Mesenchymal stem cell (in vitro differentiated cells and primary cell): ENCODE data around the gene ILDR1.

Source experiments
- DNase-seq: peaks from one replicate; pipeline ENCODE4 v3.0.0-alpha.2; 2013
- H2AFZ ChIP-seq: one replicate; pipeline ENCODE4 v1.6.1; 2013; ENCODE audit warnings: low read depth, mild to moderate bottlenecking, control low read depth, inconsistent platforms, low read length, moderate library complexity
- H2AK5ac ChIP-seq: 2 replicates; pipeline ENCODE4 v1.6.1; 2013; ENCODE audit warnings: low read length, moderate library complexity, mild to moderate bottlenecking, inconsistent platforms; ENCODE audit not compliant: severe bottlenecking
- H2BK120ac ChIP-seq: one replicate; pipeline ENCODE4 v1.6.1; 2013; ENCODE audit warnings: low read depth, mild to moderate bottlenecking, inconsistent platforms, low read length, moderate library complexity
- H2BK12ac ChIP-seq, 2 experiments: one replicate each; pipeline ENCODE4 v1.6.1; 2013; ENCODE audit warnings: inconsistent platforms in 2 of 2, low read length in 2 of 2, mild to moderate bottlenecking in 2 of 2, moderate library complexity in 2 of 2, control low read depth in 1 of 2
- H2BK15ac ChIP-seq: one replicate; pipeline ENCODE4 v1.6.1; 2013; ENCODE audit warnings: mild to moderate bottlenecking, low read depth, inconsistent platforms; ENCODE audit not compliant: poor library complexity, severe bottlenecking
- H2BK5ac ChIP-seq: 2 replicates; pipeline ENCODE4 v1.6.1; 2013; ENCODE audit warnings: low read depth, mild to moderate bottlenecking, low read length, control low read depth, inconsistent platforms; ENCODE audit not compliant: poor library complexity, severe bottlenecking
- H3K14ac ChIP-seq, 2 experiments: one replicate each; pipeline ENCODE4 v1.6.1; 2013; ENCODE audit warnings: inconsistent platforms in 2 of 2, low read length in 2 of 2, control low read depth in 1 of 2, mild to moderate bottlenecking in 1 of 2, moderate library complexity in 1 of 2
- H3K18ac ChIP-seq, 2 experiments: one replicate each; pipeline ENCODE4 v1.6.1; 2013; ENCODE audit warnings: inconsistent platforms in 2 of 2, low read length in 2 of 2, control low read depth in 1 of 2, low read depth in 1 of 2, mild to moderate bottlenecking in 1 of 2
- H3K23ac ChIP-seq, 2 experiments: one replicate each; pipeline ENCODE4 v1.6.1; 2013; ENCODE audit warnings: inconsistent platforms in 2 of 2, low read length in 2 of 2, mild to moderate bottlenecking in 2 of 2, moderate library complexity in 2 of 2, control low read depth in 1 of 2
- H3K27ac ChIP-seq: 2 replicates; pipeline ENCODE4 v1.5.1; 2013; ENCODE audit warnings: mild to moderate bottlenecking, moderate library complexity, low read length, control low read depth, inconsistent platforms; ENCODE audit not compliant: poor library complexity, severe bottlenecking
- H3K27me3 ChIP-seq, 2 experiments: 2 replicates each; pipeline versions ENCODE4 v1.6.1 to v1.7.0; 2013; ENCODE audit warnings: low read length in 2 of 2, mild to moderate bottlenecking in 2 of 2, moderate library complexity in 2 of 2, control low read depth in 1 of 2, inconsistent platforms in 1 of 2; ENCODE audit not compliant: control insufficient read depth in 1 of 2, insufficient read depth in 1 of 2
- H3K36me3 ChIP-seq, 2 experiments: 2 replicates each; pipeline versions ENCODE4 v1.6.1 to v1.7.0; 2013; ENCODE audit warnings: low read length in 2 of 2, control low read depth in 1 of 2, inconsistent platforms in 1 of 2, low read depth in 1 of 2, mild to moderate bottlenecking in 1 of 2; ENCODE audit not compliant: insufficient read depth in 2 of 2, control insufficient read depth in 1 of 2
- H3K4ac ChIP-seq, 2 experiments: one replicate each; pipeline ENCODE4 v1.6.1; 2013; ENCODE audit warnings: inconsistent platforms in 2 of 2, low read length in 2 of 2, mild to moderate bottlenecking in 2 of 2, moderate library complexity in 2 of 2, control low read depth in 1 of 2, low read depth in 1 of 2
- H3K4me1 ChIP-seq: 2 replicates; pipeline ENCODE4 v1.6.1; 2013; ENCODE audit warnings: low read depth, low read length, control low read depth; ENCODE audit not compliant: control insufficient read depth, insufficient read depth
- H3K4me2 ChIP-seq: 2 replicates; pipeline ENCODE4 v1.6.1; 2013; ENCODE audit warnings: low read length, mild to moderate bottlenecking, inconsistent platforms; ENCODE audit not compliant: poor library complexity, severe bottlenecking
- H3K4me3 ChIP-seq, 2 experiments: 2 replicates each; pipeline versions ENCODE4 v1.5.1 to v1.7.0; 2013; ENCODE audit warnings: low read length in 2 of 2, mild to moderate bottlenecking in 2 of 2, control low read depth in 1 of 2, low read depth in 1 of 2; ENCODE audit not compliant: insufficient read depth in 1 of 2
- H3K79me1 ChIP-seq: replicated peaks from 2 replicates; pipeline ENCODE4 v1.6.1; 2013; ENCODE audit warnings: mild to moderate bottlenecking, control low read depth, low read length, inconsistent platforms; ENCODE audit not compliant: poor library complexity, severe bottlenecking
- H3K9ac ChIP-seq: 2 replicates; pipeline ENCODE4 v1.7.0; 2013; ENCODE audit warnings: mild to moderate bottlenecking, low read length, moderate library complexity
- H3K9me3 ChIP-seq: 2 replicates; pipeline ENCODE4 v1.7.0; 2013; ENCODE audit warnings: mild to moderate bottlenecking, low read length; ENCODE audit not compliant: control insufficient read depth
- H4K8ac ChIP-seq: one replicate; pipeline ENCODE4 v1.6.1; 2013; ENCODE audit warnings: inconsistent platforms, mild to moderate bottlenecking, low read length, moderate library complexity
- H4K91ac ChIP-seq: one replicate; pipeline ENCODE4 v1.6.1; 2013; ENCODE audit warnings: mild to moderate bottlenecking, low read length, inconsistent platforms
- WGBS: methylation state at CpG from one replicate; pipeline ENCODE4 v1.1.7; 2013; ENCODE audit warnings: mixed read lengths; 5-methylcytosine and 5-hydroxymethylcytosine counted together

The ILDR1 gene

GRCh38 chr3:121996441-121996840, 25.6 kb downstream of the ILDR1 start:
- no peak overlapping the region for H2BK15ac ChIP-seq
- no peak overlapping the region for H3K18ac ChIP-seq
- peaks cover 11% of the 10 kb centered on the region for H3K4me1 ChIP-seq
- peaks cover 0 to 2% of the 10 kb centered on the region in 2 experiments for H3K27me3 ChIP-seq
- 88% methylated on average over 2 of the region's 2 CpGs for WGBS
- H4K8ac ChIP-seq = no peak overlapping the region
- H3K79me1 ChIP-seq = no peaks in the 10 kb centered on the region
- H3K9ac ChIP-seq = no peak overlapping the region
- no peak overlapping the region for H3K27ac ChIP-seq
- no peak overlapping the region for H2BK12ac ChIP-seq
- H2BK5ac ChIP-seq = no peak overlapping the region
- no peaks in the 10 kb centered on the region for H3K36me3 ChIP-seq
- no peak overlapping the region for H3K14ac ChIP-seq
- H2AFZ ChIP-seq = no peak overlapping the region
- no peak overlapping the region for H3K4me3 ChIP-seq
- DNase-seq = no peak
- H3K4ac ChIP-seq = no peak overlapping the region
- no peak overlapping the region for H3K23ac ChIP-seq
- no peak overlapping the region for H4K91ac ChIP-seq
- H3K4me2 ChIP-seq = no peak overlapping the region
- no peaks in the 10 kb centered on the region for H3K9me3 ChIP-seq
- no peak overlapping the region for H2AK5ac ChIP-seq
- no peak overlapping the region for H2BK120ac ChIP-seq

DNA sequence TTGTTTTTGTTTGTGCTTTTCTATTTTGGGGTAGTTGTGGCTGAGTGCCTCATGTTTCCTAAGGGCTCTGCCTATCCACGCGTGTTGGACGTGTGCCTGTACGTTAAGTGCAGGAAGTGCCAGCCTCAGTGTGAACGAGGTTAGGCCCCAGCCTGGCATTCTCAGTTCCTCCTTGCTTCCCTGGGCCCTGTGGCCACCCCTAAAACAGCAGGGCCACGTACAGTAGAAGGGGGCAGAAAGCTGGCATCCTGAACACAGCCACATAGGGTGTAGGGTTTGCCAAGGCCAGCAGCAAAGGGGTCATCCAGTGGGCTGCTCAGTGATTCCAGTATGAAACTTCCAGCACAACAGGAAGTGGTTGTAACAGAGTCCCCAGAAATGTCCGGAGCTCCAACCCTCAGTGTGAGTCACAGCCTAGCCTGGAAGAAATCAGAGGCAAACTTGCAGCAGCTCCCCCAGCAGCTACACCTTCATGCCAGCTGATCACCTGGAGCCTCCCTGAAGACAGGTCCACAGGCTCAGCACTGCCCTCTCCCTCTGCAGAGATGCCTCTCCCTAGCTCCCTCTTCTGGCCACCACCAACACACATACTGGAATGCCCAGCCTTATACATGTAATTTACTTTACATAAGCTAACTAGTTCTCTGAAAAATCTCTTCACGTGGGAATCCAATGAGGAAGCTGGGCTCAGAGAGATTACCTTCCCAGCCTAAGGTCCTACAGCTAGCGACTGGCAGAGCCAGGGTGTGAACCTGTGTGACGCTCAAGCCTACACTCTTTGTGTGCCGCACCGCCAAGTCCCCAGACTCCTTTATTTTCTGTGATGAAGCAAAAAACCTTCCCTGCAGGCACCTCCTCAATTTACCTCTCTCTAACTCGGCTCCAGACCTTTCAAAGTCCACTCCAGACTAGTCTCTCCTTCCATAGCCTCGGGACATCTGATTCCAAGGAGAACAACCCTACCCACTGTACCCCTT, 26.6 kb downstream of the ILDR1 start:
- H3K36me3 ChIP-seq = no peaks in the 10 kb centered on the region
- no peak overlapping the region for H3K9ac ChIP-seq
- peaks cover 11% of the 10 kb centered on the region for H3K4me1 ChIP-seq
- H2AK5ac ChIP-seq = no peak overlapping the region
- H3K27ac ChIP-seq = peak overlapping the region; percentile 18
- H3K9me3 ChIP-seq = no peaks in the 10 kb centered on the region
- H2BK120ac ChIP-seq = no peak overlapping the region
- H3K4ac ChIP-seq = peak overlapping the region in 1 of 2 experiments; percentile 70
- DNase-seq = peak; percentile 63
- no peak overlapping the region for H2BK15ac ChIP-seq
- H3K14ac ChIP-seq = peak overlapping the region in 1 of 2 experiments; percentile 82
- H2BK5ac ChIP-seq = no peak overlapping the region
- no peak overlapping the region for H3K4me2 ChIP-seq
- no peak overlapping the region for H3K4me3 ChIP-seq
- H2BK12ac ChIP-seq = peak overlapping the region; percentile 8 to 64
- no peaks in the 10 kb centered on the region for H3K79me1 ChIP-seq
- H4K8ac ChIP-seq = peak overlapping the region; percentile 62
- no peak overlapping the region for H3K23ac ChIP-seq
- 57% methylated on average over 14 of the region's 14 CpGs for WGBS
- H2AFZ ChIP-seq = peak overlapping the region; percentile 98
- H4K91ac ChIP-seq = peak overlapping the region; percentile 36
- H3K27me3 ChIP-seq = no peaks in the 10 kb centered on the region
- peak overlapping the region; percentile 4 to 96 for H3K18ac ChIP-seq

DNA sequence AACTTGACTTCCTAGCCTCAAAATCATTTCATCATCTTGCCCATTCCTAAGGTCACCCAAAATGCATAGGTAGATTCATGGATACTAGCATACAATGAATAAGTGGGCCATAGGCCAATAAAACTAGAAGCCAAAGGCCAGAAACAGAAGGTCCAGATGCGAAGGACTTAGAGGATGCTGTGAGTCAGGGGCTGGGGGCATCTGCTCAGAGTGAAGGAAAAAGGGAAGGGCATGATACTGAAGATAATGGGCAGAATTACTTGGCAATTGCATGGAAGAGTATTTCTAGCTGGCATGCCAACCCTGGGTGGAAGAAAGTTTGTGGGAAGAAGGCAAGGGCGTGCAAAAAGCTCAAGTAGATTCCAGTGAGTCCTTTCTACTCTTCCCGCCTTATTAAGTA, 27.5 kb downstream of the ILDR1 start:
- Histone ChIP-seq H3K9me3 (no peaks in the 10 kb centered on the region), H2BK5ac (no peak overlapping the region), H3K4me1 (peaks cover 11% of the 10 kb centered on the region), H2BK15ac (no peak overlapping the region), H2AFZ (no peak overlapping the region), H3K4ac (no peak overlapping the region), H2BK12ac (no peak overlapping the region), H3K4me3 (no peak overlapping the region), H2BK120ac (no peak overlapping the region), H3K4me2 (no peak overlapping the region), H3K9ac (no peak overlapping the region), H3K79me1 (no peaks in the 10 kb centered on the region), H4K8ac (peak overlapping the region; percentile 61), H3K36me3 (no peaks in the 10 kb centered on the region), H3K23ac (no peak overlapping the region), H3K18ac (no peak overlapping the region), H3K27me3 (no peaks in the 10 kb centered on the region), H2AK5ac (no peak overlapping the region), H3K14ac (no peak overlapping the region), H4K91ac (no peak overlapping the region), H3K27ac (no peak overlapping the region)
- 98% methylated on average over 3 of the region's 3 CpGs for WGBS
- no peak for DNase-seq
